Right lobe of liver (tissue), 4 donors: Measurements from ENCODE around the gene ITGAE.
"Not testable (repeated sequence)": the region's sequence is repeated elsewhere in the genome, so short reads cannot be mapped to it uniquely, and the experiment has no call there.

ENCODE experiments used
- POLR2A ChIP-seq: fragments of 450-650 bp; IDR thresholded peaks from one replicate; pipeline ENCODE4 v1.6.1; 2017; ENCODE audit warnings: antibody characterized with exemption, mild to moderate bottlenecking
- TF ChIP-seq, protein P1 (sequence below), 4 donors: fragments of 200-600 bp in 3 of 4; fragments of 450-650 bp in 1 of 4; IDR thresholded peaks; one replicate each; pipeline versions ENCODE4 v1.5.1 to v1.8.0; 2016 to 2022; ENCODE audit warnings: antibody characterized with exemption in 4 of 4, mild to moderate bottlenecking in 2 of 4
- donor health status: DM: no; HTN: no; CAD: no.
- donor health status: DM: no; HTN: no; CAD: no.
- donor health status: DM: no; HTN: yes; CAD: no.

DNA sequence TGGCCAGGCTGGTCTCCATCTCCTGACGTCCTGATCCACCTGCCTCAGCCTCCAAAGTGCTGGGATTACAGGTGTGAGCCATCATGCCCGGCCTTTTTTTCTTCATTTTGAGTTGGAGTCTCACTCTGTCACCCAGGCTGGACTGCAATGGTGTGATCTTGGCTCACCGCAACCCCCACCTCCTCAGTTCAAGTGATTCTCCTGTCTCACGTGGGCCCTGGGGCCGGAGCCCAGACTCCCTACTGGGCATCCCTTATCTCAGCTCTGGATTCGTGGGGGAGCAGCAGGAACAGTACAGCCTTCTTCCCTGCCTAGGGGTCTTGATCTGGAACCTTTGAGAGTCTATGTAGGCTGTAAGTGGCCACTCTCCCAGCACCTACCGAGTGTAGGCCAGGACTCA lies 7.7 kb downstream of the ITGAE start:
- TF ChIP-seq, protein P1, sequence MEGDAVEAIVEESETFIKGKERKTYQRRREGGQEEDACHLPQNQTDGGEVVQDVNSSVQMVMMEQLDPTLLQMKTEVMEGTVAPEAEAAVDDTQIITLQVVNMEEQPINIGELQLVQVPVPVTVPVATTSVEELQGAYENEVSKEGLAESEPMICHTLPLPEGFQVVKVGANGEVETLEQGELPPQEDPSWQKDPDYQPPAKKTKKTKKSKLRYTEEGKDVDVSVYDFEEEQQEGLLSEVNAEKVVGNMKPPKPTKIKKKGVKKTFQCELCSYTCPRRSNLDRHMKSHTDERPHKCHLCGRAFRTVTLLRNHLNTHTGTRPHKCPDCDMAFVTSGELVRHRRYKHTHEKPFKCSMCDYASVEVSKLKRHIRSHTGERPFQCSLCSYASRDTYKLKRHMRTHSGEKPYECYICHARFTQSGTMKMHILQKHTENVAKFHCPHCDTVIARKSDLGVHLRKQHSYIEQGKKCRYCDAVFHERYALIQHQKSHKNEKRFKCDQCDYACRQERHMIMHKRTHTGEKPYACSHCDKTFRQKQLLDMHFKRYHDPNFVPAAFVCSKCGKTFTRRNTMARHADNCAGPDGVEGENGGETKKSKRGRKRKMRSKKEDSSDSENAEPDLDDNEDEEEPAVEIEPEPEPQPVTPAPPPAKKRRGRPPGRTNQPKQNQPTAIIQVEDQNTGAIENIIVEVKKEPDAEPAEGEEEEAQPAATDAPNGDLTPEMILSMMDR (IDR thresholded peaks at IDR 0.05): not testable (repeated sequence)
- not testable (repeated sequence) for TF ChIP-seq POLR2A
